HG02870 (cell line): Measurements from ENCODE around the gene ADAM23.

Source experiments
- ATAC-seq: cut with Tn5 transposase; IDR thresholded peaks from one replicate; pipeline ENCODE4 v1.9.1; 2021; ENCODE audit warnings: mild to moderate bottlenecking, moderate library complexity; ENCODE audit not compliant: unreplicated experiment

Gene ADAM23

GRCh38 chr2:206488623-206489022 lies 45.3 kb downstream of the ADAM23 start:
- ATAC-seq: no peak

DNA sequence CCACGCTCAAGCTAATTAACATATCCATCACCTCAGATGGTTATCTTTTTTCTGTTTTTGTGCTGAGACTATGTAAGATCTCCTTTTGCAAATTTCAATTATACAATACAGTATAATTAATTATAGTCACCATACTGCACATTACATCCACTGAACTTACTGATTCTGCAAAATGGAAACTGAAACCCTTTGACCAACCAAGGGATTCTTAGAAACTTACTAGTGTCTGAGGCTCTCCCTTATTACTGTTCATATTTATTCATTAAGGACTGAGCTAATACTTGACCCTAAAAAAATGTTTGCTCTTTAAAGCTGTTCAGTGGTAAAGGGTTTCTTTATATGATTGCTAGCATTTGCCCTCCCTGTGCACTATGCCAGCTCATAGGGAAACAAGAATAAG lies 50.7 kb downstream of the ADAM23 start:
- ATAC-seq: no peak

DNA sequence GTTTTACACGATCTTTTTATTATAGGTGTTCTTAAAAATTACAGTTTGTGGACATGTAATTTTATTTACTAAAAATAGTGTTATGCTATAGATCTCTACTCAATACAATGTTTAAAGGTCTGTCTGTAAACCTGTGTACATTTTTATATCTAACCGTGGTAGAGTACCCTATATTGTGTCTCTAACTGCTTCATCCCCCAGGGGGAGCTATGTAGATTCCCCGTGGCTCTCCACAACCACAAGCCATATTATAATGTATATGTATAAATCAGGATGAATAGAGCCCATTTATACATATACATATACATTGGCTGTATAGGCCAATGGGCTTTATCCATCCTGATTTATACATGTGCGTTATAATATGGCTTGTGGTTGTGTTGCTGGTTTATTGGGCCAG lies 59.4 kb downstream of the ADAM23 start:
- no peak for ATAC-seq

DNA sequence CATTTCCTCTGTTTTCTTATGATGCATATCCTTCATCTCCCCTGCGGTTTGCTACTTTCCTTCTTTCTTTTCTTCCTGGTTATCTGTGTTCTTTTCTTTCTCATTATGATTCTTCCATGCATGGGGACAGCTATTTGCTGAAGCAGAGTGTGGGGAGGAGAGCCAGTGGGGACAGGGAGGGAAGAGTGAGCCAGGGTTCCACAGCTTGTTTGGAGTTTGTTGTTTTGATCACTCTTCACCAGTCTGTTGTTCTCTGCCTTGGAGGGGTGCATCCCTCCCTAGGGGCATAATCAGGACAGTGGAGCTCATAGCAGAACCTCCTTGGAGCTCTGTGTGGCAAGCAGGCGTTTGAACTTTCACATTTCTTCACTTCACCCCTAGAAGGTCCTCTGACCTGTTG lies 68.0 kb downstream of the ADAM23 start:
- no peak for ATAC-seq

DNA sequence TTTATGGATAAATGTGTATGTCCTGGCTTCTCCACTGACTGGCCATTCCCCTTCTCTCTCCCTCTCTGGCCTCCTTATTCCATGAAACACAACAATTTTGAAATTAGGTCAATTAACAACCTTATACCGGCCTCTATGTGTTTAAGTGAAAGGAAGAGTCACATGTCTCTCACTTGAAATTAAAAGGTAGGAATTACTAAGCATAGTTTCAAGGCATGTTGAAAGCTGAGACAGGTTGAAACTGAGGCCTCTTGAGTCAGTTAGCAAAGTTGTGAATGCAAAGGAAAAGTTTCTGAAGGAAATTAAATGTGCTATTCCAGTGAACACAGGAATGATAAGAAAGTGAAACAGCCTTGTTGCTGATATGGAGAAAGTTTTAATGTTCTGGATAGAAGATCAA lies 69.7 kb downstream of the ADAM23 start:
- no peak for ATAC-seq

- no peak for ATAC-seq
These were observed 72.2 kb downstream of the ADAM23 start for GRCh38 chr2:206515580-206515979.

- no peak for ATAC-seq
These were observed 75.7 kb downstream of the ADAM23 start for GRCh38 chr2:206518997-206519396.

DNA sequence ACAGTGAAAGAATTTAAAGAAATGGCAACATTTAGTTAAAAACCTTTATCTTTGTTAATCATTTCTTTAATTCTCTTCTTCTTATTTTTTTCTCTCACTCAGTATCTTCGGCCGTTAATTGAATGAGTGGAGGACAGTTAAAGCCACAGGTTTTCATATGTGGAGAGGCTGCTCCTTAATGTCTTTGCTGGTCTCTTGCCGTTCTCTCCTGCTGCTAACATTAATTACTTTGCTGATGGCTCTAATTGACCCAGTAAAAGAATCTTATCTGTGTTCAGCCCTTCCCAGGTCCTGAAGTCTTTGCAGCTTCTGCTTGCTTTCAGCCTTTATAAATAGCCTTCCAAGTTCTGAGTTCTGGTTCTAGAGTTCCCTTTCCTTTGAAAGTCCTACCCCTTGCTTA lies 77.1 kb downstream of the ADAM23 start:
- ATAC-seq: no peak

GRCh38 chr2:206521115-206521514 lies 77.8 kb downstream of the ADAM23 start:
- ATAC-seq: no peak

DNA sequence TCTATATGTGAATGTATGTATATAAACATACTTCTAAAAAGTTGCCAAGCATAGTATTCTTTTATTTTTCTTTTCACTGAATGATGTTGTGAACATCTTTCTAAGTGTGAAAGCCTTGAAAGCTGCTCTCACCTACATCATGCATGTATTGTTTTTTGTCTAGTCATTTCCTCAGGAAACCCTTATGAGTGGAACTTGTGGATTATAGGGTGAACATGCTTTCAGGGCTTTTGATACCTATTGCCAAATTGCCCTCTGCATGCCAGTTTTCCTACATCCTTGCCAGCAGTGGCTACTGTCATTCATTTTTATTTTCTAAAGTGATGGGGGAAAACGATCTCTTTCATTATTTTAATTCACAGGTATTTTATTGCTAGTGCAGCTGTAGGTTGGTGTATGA lies 78.3 kb downstream of the ADAM23 start:
- no peak for ATAC-seq

GRCh38 chr2:206526416-206526815 lies 83.1 kb downstream of the ADAM23 start:
- no peak for ATAC-seq

DNA sequence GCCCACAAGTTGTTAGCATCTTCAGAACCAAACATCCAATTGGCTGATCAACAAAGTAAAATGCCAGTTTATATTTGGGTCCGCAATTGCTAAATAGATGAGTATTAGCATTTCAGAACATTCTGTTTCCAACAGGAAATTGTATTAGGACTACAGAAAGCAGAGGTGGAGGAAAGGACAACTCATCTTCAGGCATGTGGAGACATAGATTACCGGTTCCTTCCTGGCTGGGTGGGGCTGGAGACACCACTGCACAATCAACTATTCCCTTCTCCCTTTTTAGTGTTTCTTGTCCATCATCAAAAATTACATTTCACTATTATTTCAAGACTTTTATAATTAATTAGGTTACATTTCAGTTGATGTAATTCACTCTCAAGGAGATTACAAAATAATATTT lies 83.8 kb downstream of the ADAM23 start:
- ATAC-seq: no peak

DNA sequence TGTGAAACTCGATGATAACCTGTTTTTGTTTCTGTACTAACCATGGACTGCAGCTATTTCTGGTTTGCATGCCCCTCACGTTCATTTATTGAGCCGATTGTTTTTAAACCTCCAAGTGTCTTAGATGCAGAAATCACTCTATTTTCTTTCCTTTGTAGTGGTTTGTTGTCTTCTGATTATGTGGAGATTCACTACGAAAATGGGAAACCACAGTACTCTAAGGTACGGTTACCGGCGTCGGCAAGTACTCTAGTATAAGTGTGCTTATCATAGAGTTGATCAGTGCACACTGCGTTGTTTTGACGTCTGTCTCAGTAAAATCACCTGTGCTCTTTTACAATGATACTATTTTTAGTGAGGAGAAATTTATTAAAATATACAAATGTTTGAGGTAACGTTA lies 87.4 kb downstream of the ADAM23 start:
- no peak for ATAC-seq

GRCh38 chr2:206531996-206532543 lies 88.7 kb downstream of the ADAM23 start:
- no peak for ATAC-seq

- ATAC-seq: no peak
These were observed 90.6 kb downstream of the ADAM23 start for GRCh38 chr2:206533977-206534376.

- no peak for ATAC-seq
These were observed 92.1 kb downstream of the ADAM23 start for GRCh38 chr2:206535260-206535986.

- no peak for ATAC-seq
These were observed 97.4 kb downstream of the ADAM23 start for GRCh38 chr2:206540757-206541156.

DNA sequence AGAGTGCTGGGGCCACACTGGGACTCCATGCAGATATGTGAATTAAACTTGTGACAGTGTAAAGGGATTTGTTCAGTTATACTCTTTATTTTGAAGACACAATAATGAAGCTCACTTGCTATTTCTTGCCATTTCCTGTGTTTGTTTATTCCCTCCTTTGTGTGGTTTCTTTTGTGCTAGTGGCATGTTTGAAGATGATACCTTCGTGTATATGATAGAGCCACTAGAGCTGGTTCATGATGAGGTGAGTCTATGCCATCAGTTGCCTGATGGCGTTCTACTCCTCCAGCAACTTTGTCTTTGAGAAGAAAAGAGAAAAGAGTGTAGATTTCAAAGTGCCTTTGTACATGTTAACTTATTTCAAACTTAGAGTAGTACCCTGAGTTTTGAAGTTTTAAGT lies 99.7 kb downstream of the ADAM23 start:
- no peak for ATAC-seq

- no peak for ATAC-seq
These were observed 105.1 kb downstream of the ADAM23 start for GRCh38 chr2:206548383-206548782.

DNA sequence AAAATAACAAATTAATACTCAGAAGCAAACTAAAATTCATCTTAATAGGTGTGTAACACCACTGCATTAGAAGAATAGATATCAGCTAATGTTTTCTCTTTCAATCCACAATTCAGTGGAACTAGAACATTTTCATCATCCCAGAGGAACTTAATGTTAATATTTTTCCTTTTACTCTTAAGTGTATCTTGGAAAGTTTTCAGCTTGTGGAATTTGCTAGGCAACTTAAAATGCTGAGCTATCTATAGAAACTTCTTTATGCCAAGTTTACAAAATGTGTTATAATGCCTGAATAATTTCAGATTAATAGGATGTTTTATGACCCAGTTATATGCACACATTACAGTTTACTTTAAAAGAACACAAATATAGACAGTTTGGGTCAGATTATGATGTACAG lies 112.4 kb downstream of the ADAM23 start:
- ATAC-seq: no peak

DNA sequence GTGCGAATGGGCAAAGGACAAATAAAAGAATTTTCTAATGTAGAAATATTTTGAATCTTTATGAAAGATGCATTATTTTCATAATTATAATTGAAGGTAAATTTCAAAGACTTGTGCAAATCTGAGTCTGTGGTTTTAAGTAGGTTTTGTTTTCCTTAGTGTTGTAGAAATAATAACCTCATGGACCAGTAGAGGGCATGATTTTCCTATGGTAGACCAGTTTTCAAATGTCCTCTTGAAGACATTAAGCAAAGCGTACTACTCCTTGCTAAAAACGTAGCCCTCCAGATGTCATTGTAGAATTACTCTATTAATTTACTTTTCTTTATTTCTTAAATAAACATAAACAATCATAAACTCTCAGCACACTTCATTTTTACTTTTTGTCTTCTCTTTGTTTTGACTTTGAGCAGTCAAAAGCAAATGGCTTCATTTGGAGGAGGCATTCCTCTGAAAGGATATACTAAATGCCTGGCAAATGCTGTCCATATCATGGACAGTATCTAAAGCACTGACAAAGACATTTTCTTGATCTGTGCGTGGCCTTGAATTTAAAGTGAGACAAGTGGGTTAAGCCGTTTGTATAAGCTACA lies 113.1 kb downstream of the ADAM23 start:
- no peak for ATAC-seq

- no peak for ATAC-seq
These were observed 114.0 kb downstream of the ADAM23 start for GRCh38 chr2:206557321-206557720.

DNA sequence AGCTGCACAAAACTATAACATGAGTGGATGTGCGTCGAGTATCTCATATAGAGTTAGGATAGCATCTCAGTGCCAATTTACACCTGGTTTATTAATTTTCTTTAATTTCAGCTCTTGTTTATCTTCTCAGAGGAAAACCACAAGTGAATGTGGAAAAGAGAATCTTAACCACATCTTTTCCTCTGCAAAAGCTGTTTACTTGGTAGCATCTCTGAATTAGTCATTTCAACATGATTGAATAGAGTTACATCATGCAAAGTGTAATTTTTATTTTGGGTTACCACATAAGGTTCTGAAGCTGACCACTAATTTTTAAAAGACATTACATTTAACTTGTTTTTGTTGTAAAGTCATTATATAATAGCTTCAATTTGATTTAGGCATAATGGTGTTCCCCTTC lies 115.2 kb downstream of the ADAM23 start:
- ATAC-seq: no peak
